AML-193 (cell line): ENCODE results near the gene SMIM10L1.

Experiments
- DNase-seq, 2 experiments: peaks; one replicate each; lab custom pipeline; 2025; lab: John Stamatoyannopoulos, UW

Gene SMIM10L1

GRCh38 chr12:11186837-11187236 is 15.8 kb downstream of the SMIM10L1 start, which contains the start of gene TAS2R42:
TAS2R42 (minus strand) TSS chr12:11186937; CDS start chr12:11186937, 0 bp downstream.
- no peak for DNase-seq

GRCh38 chr12:11202811-11203210 is 31.8 kb downstream of the SMIM10L1 start:
- DNase-seq: no peak

GRCh38 chr12:11204173-11204572 is 33.2 kb downstream of the SMIM10L1 start:
- no peak for DNase-seq

GRCh38 chr12:11209113-11209512 is 38.1 kb downstream of the SMIM10L1 start:
- no peak for DNase-seq
